NCI-H774 (cell line): ENCODE results near the gene SHMT2.

Experiments
- DNase-seq: peaks from one replicate; lab custom pipeline; 2025; lab: John Stamatoyannopoulos, UW

Gene SHMT2

GRCh38 chr12:57227315-57228115 is 2.0 kb upstream of the SHMT2 start:
- DNase-seq = no peak

GRCh38 chr12:57229046-57229633 is 371 bp upstream of the SHMT2 start:
- no peak for DNase-seq

- DNase-seq = no peak
Measured at GRCh38 chr12:57230381-57231155, 1.1 kb downstream of the SHMT2 start.

- no peak for DNase-seq
Measured at GRCh38 chr12:57231276-57232021, 1.9 kb downstream of the SHMT2 start.

GRCh38 chr12:57232156-57232756 is 2.7 kb downstream of the SHMT2 start:
- DNase-seq = no peak

GRCh38 chr12:57233357-57234232 is 4.1 kb downstream of the SHMT2 start:
- no peak for DNase-seq

- no peak for DNase-seq
Measured at GRCh38 chr12:57234233-57234570, 4.7 kb downstream of the SHMT2 start.

GRCh38 chr12:57234571-57235016 is 5.1 kb downstream of the SHMT2 start:
- DNase-seq = no peak

- no peak for DNase-seq
Measured at GRCh38 chr12:57235017-57235727, 5.7 kb downstream of the SHMT2 start.

GRCh38 chr12:57235728-57236131 is 6.2 kb downstream of the SHMT2 start:
- DNase-seq = no peak

GRCh38 chr12:57236201-57236924 is 6.9 kb downstream of the SHMT2 start:
- no peak for DNase-seq

GRCh38 chr12:57236925-57237595 is 7.5 kb downstream of the SHMT2 start:
- no peak for DNase-seq

GRCh38 chr12:57237596-57237931 is 8.1 kb downstream of the SHMT2 start:
- DNase-seq = no peak

- DNase-seq = peak; percentile 47
Measured at GRCh38 chr12:57237932-57238853, 8.7 kb downstream of the SHMT2 start.

- DNase-seq = peak; percentile 88
Measured at GRCh38 chr12:57238854-57239554, 9.5 kb downstream of the SHMT2 start.

- DNase-seq = no peak
Measured at GRCh38 chr12:57239587-57240065, 10.1 kb downstream of the SHMT2 start.
